ENCODE measurements around the gene CELSR1.

Gene CELSR1

GRCh38 chr22:46367707-46368191 is 169.7 kb downstream of the CELSR1 start:
- no peak overlapping the region for H3K27ac ChIP-seq (ENCODE audit: low read length)
- no peaks in the 10 kb centered on the region for H3K4me1 ChIP-seq (ENCODE audit: control insufficient read depth in 1 of 2, insufficient read depth in 2 of 2, low read length in 2 of 2)
- no peaks in the 10 kb centered on the region for H3K9me3 ChIP-seq (ENCODE audit: control insufficient read depth in 1 of 2, low read length in 2 of 2)
- H3K4me3 ChIP-seq (ENCODE audit: low read depth in 1 of 2, low read length in 2 of 2): no peak overlapping the region
- H3K27me3 ChIP-seq (ENCODE audit: low read depth, low read length): peaks cover 5% of the 10 kb centered on the region
- H3K36me3 ChIP-seq (ENCODE audit: control insufficient read depth in 1 of 2, insufficient read depth in 2 of 2, low read length in 2 of 2): no peaks in the 10 kb centered on the region

GRCh38 chr22:46366801-46367706 is 170.4 kb downstream of the CELSR1 start:
- Histone ChIP-seq H3K4me3 (ENCODE audit: low read depth in 1 of 2, low read length in 2 of 2) (no peak overlapping the region), H3K36me3 (ENCODE audit: control insufficient read depth in 1 of 2, insufficient read depth in 2 of 2, low read length in 2 of 2) (no peaks in the 10 kb centered on the region), H3K27me3 (ENCODE audit: low read depth, low read length) (peaks cover 5% of the 10 kb centered on the region), H3K27ac (ENCODE audit: low read length) (no peak overlapping the region), H3K9me3 (ENCODE audit: control insufficient read depth in 1 of 2, low read length in 2 of 2) (no peaks in the 10 kb centered on the region), H3K4me1 (ENCODE audit: control insufficient read depth in 1 of 2, insufficient read depth in 2 of 2, low read length in 2 of 2) (no peaks in the 10 kb centered on the region)

GRCh38 chr22:46366327-46366731 is 171.1 kb downstream of the CELSR1 start:
- H3K27me3 ChIP-seq (ENCODE audit: low read depth, low read length): peaks cover 5% of the 10 kb centered on the region
- no peaks in the 10 kb centered on the region for H3K36me3 ChIP-seq (ENCODE audit: control insufficient read depth in 1 of 2, insufficient read depth in 2 of 2, low read length in 2 of 2)
- H3K9me3 ChIP-seq (ENCODE audit: control insufficient read depth in 1 of 2, low read length in 2 of 2): no peaks in the 10 kb centered on the region

GRCh38 chr22:46365166-46365624 is 172.2 kb downstream of the CELSR1 start:
- no peak overlapping the region for H3K4me3 ChIP-seq (ENCODE audit: low read depth in 1 of 2, low read length in 2 of 2)
- H3K36me3 ChIP-seq (ENCODE audit: control insufficient read depth in 1 of 2, insufficient read depth in 2 of 2, low read length in 2 of 2): no peaks in the 10 kb centered on the region
- no peak overlapping the region for H3K27ac ChIP-seq (ENCODE audit: low read length)
- no peaks in the 10 kb centered on the region for H3K4me1 ChIP-seq (ENCODE audit: control insufficient read depth in 1 of 2, insufficient read depth in 2 of 2, low read length in 2 of 2)
- peaks cover 5% of the 10 kb centered on the region for H3K27me3 ChIP-seq (ENCODE audit: low read depth, low read length)
- H3K9me3 ChIP-seq (ENCODE audit: control insufficient read depth in 1 of 2, low read length in 2 of 2): no peaks in the 10 kb centered on the region

More at GRCh38 chr22:46366327-46366731, 171.1 kb downstream of the CELSR1 start:
- Histone ChIP-seq H3K27ac (ENCODE audit: low read length) (no peak overlapping the region), H3K4me3 (ENCODE audit: low read depth in 1 of 2, low read length in 2 of 2) (no peak overlapping the region), H3K4me1 (ENCODE audit: control insufficient read depth in 1 of 2, insufficient read depth in 2 of 2, low read length in 2 of 2) (no peaks in the 10 kb centered on the region)

GRCh38 chr22:46364341-46365165 is 172.9 kb downstream of the CELSR1 start:
- H3K9me3 ChIP-seq (ENCODE audit: control insufficient read depth in 1 of 2, low read length in 2 of 2): no peaks in the 10 kb centered on the region
- H3K4me3 ChIP-seq (ENCODE audit: low read depth in 1 of 2, low read length in 2 of 2): no peak overlapping the region
- no peaks in the 10 kb centered on the region for H3K36me3 ChIP-seq (ENCODE audit: control insufficient read depth in 1 of 2, insufficient read depth in 2 of 2, low read length in 2 of 2)
- no peak overlapping the region for H3K27ac ChIP-seq (ENCODE audit: low read length)
- peaks cover 5% of the 10 kb centered on the region for H3K27me3 ChIP-seq (ENCODE audit: low read depth, low read length)
- no peaks in the 10 kb centered on the region for H3K4me1 ChIP-seq (ENCODE audit: control insufficient read depth in 1 of 2, insufficient read depth in 2 of 2, low read length in 2 of 2)

- Histone ChIP-seq H3K27ac (ENCODE audit: low read length) (no peak overlapping the region), H3K4me1 (ENCODE audit: control insufficient read depth in 1 of 2, insufficient read depth in 2 of 2, low read length in 2 of 2) (no peaks in the 10 kb centered on the region), H3K4me3 (ENCODE audit: low read depth in 1 of 2, low read length in 2 of 2) (no peak overlapping the region), H3K36me3 (ENCODE audit: control insufficient read depth in 1 of 2, insufficient read depth in 2 of 2, low read length in 2 of 2) (peaks cover 0 to 1% of the 10 kb centered on the region in 2 donors), H3K27me3 (ENCODE audit: low read depth, low read length) (peaks cover 5% of the 10 kb centered on the region), H3K9me3 (ENCODE audit: control insufficient read depth in 1 of 2, low read length in 2 of 2) (no peaks in the 10 kb centered on the region)
Observed at GRCh38 chr22:46363611-46364321, 173.7 kb downstream of the CELSR1 start.

GRCh38 chr22:46362934-46363515 is 174.4 kb downstream of the CELSR1 start:
- Histone ChIP-seq H3K4me3 (ENCODE audit: low read depth in 1 of 2, low read length in 2 of 2) (no peak overlapping the region), H3K27me3 (ENCODE audit: low read depth, low read length) (peaks cover 5% of the 10 kb centered on the region), H3K4me1 (ENCODE audit: control insufficient read depth in 1 of 2, insufficient read depth in 2 of 2, low read length in 2 of 2) (no peaks in the 10 kb centered on the region), H3K36me3 (ENCODE audit: control insufficient read depth in 1 of 2, insufficient read depth in 2 of 2, low read length in 2 of 2) (peaks cover 0 to 4% of the 10 kb centered on the region in 2 donors), H3K9me3 (ENCODE audit: control insufficient read depth in 1 of 2, low read length in 2 of 2) (no peaks in the 10 kb centered on the region), H3K27ac (ENCODE audit: low read length) (no peak overlapping the region)

- H3K4me3 ChIP-seq (ENCODE audit: low read depth in 1 of 2, low read length in 2 of 2): no peak overlapping the region
- peaks cover 0 to 5% of the 10 kb centered on the region in 2 donors for H3K36me3 ChIP-seq (ENCODE audit: control insufficient read depth in 1 of 2, insufficient read depth in 2 of 2, low read length in 2 of 2)
- H3K9me3 ChIP-seq (ENCODE audit: control insufficient read depth in 1 of 2, low read length in 2 of 2): no peaks in the 10 kb centered on the region
- no peak overlapping the region for H3K27ac ChIP-seq (ENCODE audit: low read length)
- H3K4me1 ChIP-seq (ENCODE audit: control insufficient read depth in 1 of 2, insufficient read depth in 2 of 2, low read length in 2 of 2): no peaks in the 10 kb centered on the region
- H3K27me3 ChIP-seq (ENCODE audit: low read depth, low read length): peaks cover 4% of the 10 kb centered on the region
Observed at GRCh38 chr22:46362203-46362933, 175.1 kb downstream of the CELSR1 start.

GRCh38 chr22:46361826-46362202 is 175.6 kb downstream of the CELSR1 start:
- Histone ChIP-seq H3K4me1 (ENCODE audit: control insufficient read depth in 1 of 2, insufficient read depth in 2 of 2, low read length in 2 of 2) (no peaks in the 10 kb centered on the region), H3K27me3 (ENCODE audit: low read depth, low read length) (peaks cover 3% of the 10 kb centered on the region), H3K9me3 (ENCODE audit: control insufficient read depth in 1 of 2, low read length in 2 of 2) (no peaks in the 10 kb centered on the region), H3K4me3 (ENCODE audit: low read depth in 1 of 2, low read length in 2 of 2) (no peak overlapping the region), H3K36me3 (ENCODE audit: control insufficient read depth in 1 of 2, insufficient read depth in 2 of 2, low read length in 2 of 2) (peaks cover 0 to 9% of the 10 kb centered on the region in 2 donors), H3K27ac (ENCODE audit: low read length) (no peak overlapping the region)

GRCh38 chr22:46360891-46361290 is 176.5 kb downstream of the CELSR1 start:
- no peak overlapping the region for H3K4me3 ChIP-seq (ENCODE audit: low read depth in 1 of 2, low read length in 2 of 2)
- H3K36me3 ChIP-seq (ENCODE audit: control insufficient read depth in 1 of 2, insufficient read depth in 2 of 2, low read length in 2 of 2): peaks cover 0 to 18% of the 10 kb centered on the region in 2 donors
- H3K9me3 ChIP-seq (ENCODE audit: control insufficient read depth in 1 of 2, low read length in 2 of 2): no peaks in the 10 kb centered on the region
- no peaks in the 10 kb centered on the region for H3K27me3 ChIP-seq (ENCODE audit: low read depth, low read length)
- H3K4me1 ChIP-seq (ENCODE audit: control insufficient read depth in 1 of 2, insufficient read depth in 2 of 2, low read length in 2 of 2): no peaks in the 10 kb centered on the region
- H3K27ac ChIP-seq (ENCODE audit: low read length): no peak overlapping the region

All from muscle layer of duodenum (tissue), 2 donors.